ENCODE measurements around the gene ASAP2.
A peak's percentile ranks its signal among the peaks of the same experiment; 100 is the strongest.
"Not testable (repeated sequence)": the region's sequence is repeated elsewhere in the genome, so short reads cannot be mapped to it uniquely, and the experiment has no call there.

The ASAP2 gene

GRCh38 chr2:9212661-9213411, 6.2 kb downstream of the ASAP2 start:
- no peak for DNase-seq

- no peak for DNase-seq
Measured at GRCh38 chr2:9213477-9214051, 7.0 kb downstream of the ASAP2 start.

GRCh38 chr2:9214873-9215272, 8.3 kb downstream of the ASAP2 start:
- no peak for DNase-seq

GRCh38 chr2:9215680-9216079, 9.1 kb downstream of the ASAP2 start:
- no peak for DNase-seq

- not testable (repeated sequence) for DNase-seq
Measured at GRCh38 chr2:9216143-9216542, 9.5 kb downstream of the ASAP2 start.

- no peak for DNase-seq
Measured at GRCh38 chr2:9217838-9218770, 11.5 kb downstream of the ASAP2 start.

GRCh38 chr2:9219027-9219445, 12.4 kb downstream of the ASAP2 start:
- DNase-seq = no peak

GRCh38 chr2:9220201-9220600, 13.6 kb downstream of the ASAP2 start:
- no peak for DNase-seq

- no peak for DNase-seq
Measured at GRCh38 chr2:9221223-9221622, 14.6 kb downstream of the ASAP2 start.

- DNase-seq = peak; percentile 5
Measured at GRCh38 chr2:9222239-9222892, 15.8 kb downstream of the ASAP2 start.

GRCh38 chr2:9222893-9223287, 16.3 kb downstream of the ASAP2 start:
- DNase-seq = peak; percentile 1

GRCh38 chr2:9225806-9226205, 19.2 kb downstream of the ASAP2 start:
- peak; percentile 21 for DNase-seq

GRCh38 chr2:9226458-9227380, 20.1 kb downstream of the ASAP2 start:
- DNase-seq = peak; percentile 33

GRCh38 chr2:9228088-9228751, 21.6 kb downstream of the ASAP2 start:
- DNase-seq = no peak

GRCh38 chr2:9228781-9229469, 22.3 kb downstream of the ASAP2 start:
- peak; percentile 21 for DNase-seq

- peak; percentile 46 for DNase-seq
Measured at GRCh38 chr2:9229470-9229820, 22.8 kb downstream of the ASAP2 start.

- no peak for DNase-seq
Measured at GRCh38 chr2:9230051-9230802, 23.6 kb downstream of the ASAP2 start.

- DNase-seq = no peak
Measured at GRCh38 chr2:9230881-9231280, 24.3 kb downstream of the ASAP2 start.

- peak; percentile 45 for DNase-seq
Measured at GRCh38 chr2:9231291-9232165, 24.9 kb downstream of the ASAP2 start.
